Activated naive CD8-positive, alpha-beta T cell (primary cell): ENCODE measurements around the gene RANBP10.

Experiments used
- H3K27ac Mint-ChIP-seq: one replicate; pipeline ENCODE4 v1.8.0; 2021; ENCODE audit warnings: mixed read lengths
- H3K27me3 Mint-ChIP-seq: one replicate; pipeline ENCODE4 v1.8.0; 2021; ENCODE audit warnings: mixed read lengths
- H3K36me3 Mint-ChIP-seq: one replicate; pipeline ENCODE4 v1.8.0; 2021; ENCODE audit warnings: mixed read lengths
- H3K4me1 Mint-ChIP-seq: one replicate; pipeline ENCODE4 v1.8.0; 2021; ENCODE audit warnings: low read depth, mixed read lengths
- H3K4me3 Mint-ChIP-seq: one replicate; pipeline ENCODE4 v1.8.0; 2021; ENCODE audit warnings: mild to moderate bottlenecking, mixed read lengths
- H3K9me3 Mint-ChIP-seq: one replicate; pipeline ENCODE4 v1.8.0; 2021; ENCODE audit warnings: low read depth, mixed read lengths

The RANBP10 gene

GRCh38 chr16:67774457-67774853 is 31.9 kb downstream of the RANBP10 start:
- Mint-ChIP-seq H3K9me3 (no peaks in the 10 kb centered on the region), H3K36me3 (peaks cover 8% of the 10 kb centered on the region), H3K27me3 (no peaks in the 10 kb centered on the region)

GRCh38 chr16:67773569-67774456 is 32.5 kb downstream of the RANBP10 start:
- H3K27me3 Mint-ChIP-seq = no peaks in the 10 kb centered on the region
- no peak overlapping the region for H3K27ac Mint-ChIP-seq
- H3K4me3 Mint-ChIP-seq = no peak overlapping the region

More at GRCh38 chr16:67774457-67774853, 31.9 kb downstream of the RANBP10 start:
- peaks cover 12% of the 10 kb centered on the region for H3K4me1 Mint-ChIP-seq
- H3K4me3 Mint-ChIP-seq = no peak overlapping the region
- no peak overlapping the region for H3K27ac Mint-ChIP-seq

GRCh38 chr16:67773099-67773498 is 33.3 kb downstream of the RANBP10 start:
- Mint-ChIP-seq H3K36me3 (peaks cover 8% of the 10 kb centered on the region), H3K27ac (no peak overlapping the region), H3K9me3 (no peaks in the 10 kb centered on the region), H3K4me3 (no peak overlapping the region), H3K27me3 (no peaks in the 10 kb centered on the region), H3K4me1 (peaks cover 12% of the 10 kb centered on the region)

More at GRCh38 chr16:67773569-67774456, 32.5 kb downstream of the RANBP10 start:
- Mint-ChIP-seq H3K4me1 (peaks cover 12% of the 10 kb centered on the region), H3K36me3 (peaks cover 8% of the 10 kb centered on the region), H3K9me3 (no peaks in the 10 kb centered on the region)

GRCh38 chr16:67770346-67770991 is 35.9 kb downstream of the RANBP10 start:
- no peaks in the 10 kb centered on the region for H3K27me3 Mint-ChIP-seq
- H3K4me3 Mint-ChIP-seq = no peak overlapping the region
- H3K36me3 Mint-ChIP-seq = peaks cover 8% of the 10 kb centered on the region
- no peak overlapping the region for H3K27ac Mint-ChIP-seq
- peaks cover 7% of the 10 kb centered on the region for H3K4me1 Mint-ChIP-seq
- no peaks in the 10 kb centered on the region for H3K9me3 Mint-ChIP-seq

GRCh38 chr16:67767953-67768352 is 38.4 kb downstream of the RANBP10 start:
- H3K4me1 Mint-ChIP-seq = peaks cover 5% of the 10 kb centered on the region
- H3K36me3 Mint-ChIP-seq = peaks cover 8% of the 10 kb centered on the region
- no peaks in the 10 kb centered on the region for H3K27me3 Mint-ChIP-seq

GRCh38 chr16:67766291-67766690 is 40.1 kb downstream of the RANBP10 start:
- Mint-ChIP-seq H3K9me3 (no peaks in the 10 kb centered on the region), H3K4me1 (peaks cover 3% of the 10 kb centered on the region), H3K27me3 (no peaks in the 10 kb centered on the region), H3K4me3 (no peak overlapping the region), H3K27ac (no peak overlapping the region), H3K36me3 (peaks cover 5% of the 10 kb centered on the region)

More at GRCh38 chr16:67767953-67768352, 38.4 kb downstream of the RANBP10 start:
- Mint-ChIP-seq H3K9me3 (no peaks in the 10 kb centered on the region), H3K4me3 (no peak overlapping the region), H3K27ac (no peak overlapping the region)

GRCh38 chr16:67764158-67764667 is 42.1 kb downstream of the RANBP10 start:
- peaks cover 3% of the 10 kb centered on the region for H3K36me3 Mint-ChIP-seq
- peaks cover 9% of the 10 kb centered on the region for H3K4me1 Mint-ChIP-seq
- H3K27ac Mint-ChIP-seq = no peak overlapping the region
- no peaks in the 10 kb centered on the region for H3K27me3 Mint-ChIP-seq
- H3K4me3 Mint-ChIP-seq = no peak overlapping the region
- no peaks in the 10 kb centered on the region for H3K9me3 Mint-ChIP-seq

GRCh38 chr16:67763066-67763465 is 43.3 kb downstream of the RANBP10 start:
- H3K4me3 Mint-ChIP-seq = no peak overlapping the region
- H3K36me3 Mint-ChIP-seq = peaks cover 3% of the 10 kb centered on the region
- H3K27me3 Mint-ChIP-seq = no peaks in the 10 kb centered on the region
- H3K27ac Mint-ChIP-seq = no peak overlapping the region
- peaks cover 9% of the 10 kb centered on the region for H3K4me1 Mint-ChIP-seq
- H3K9me3 Mint-ChIP-seq = no peaks in the 10 kb centered on the region

GRCh38 chr16:67762385-67762784 is 44.0 kb downstream of the RANBP10 start:
- Mint-ChIP-seq H3K27me3 (no peaks in the 10 kb centered on the region), H3K4me1 (peaks cover 9% of the 10 kb centered on the region), H3K9me3 (no peaks in the 10 kb centered on the region), H3K27ac (no peak overlapping the region), H3K36me3 (peaks cover 3% of the 10 kb centered on the region), H3K4me3 (no peak overlapping the region)

GRCh38 chr16:67761924-67762323 is 44.4 kb downstream of the RANBP10 start:
- Mint-ChIP-seq H3K36me3 (peaks cover 3% of the 10 kb centered on the region), H3K4me1 (peaks cover 9% of the 10 kb centered on the region), H3K9me3 (no peaks in the 10 kb centered on the region), H3K27ac (no peak overlapping the region), H3K27me3 (no peaks in the 10 kb centered on the region), H3K4me3 (no peak overlapping the region)

- no peak overlapping the region for H3K4me3 Mint-ChIP-seq
- H3K9me3 Mint-ChIP-seq = no peaks in the 10 kb centered on the region
- H3K27ac Mint-ChIP-seq = no peak overlapping the region
- no peaks in the 10 kb centered on the region for H3K27me3 Mint-ChIP-seq
- H3K4me1 Mint-ChIP-seq = peaks cover 9% of the 10 kb centered on the region
- H3K36me3 Mint-ChIP-seq = no peaks in the 10 kb centered on the region
Measured at GRCh38 chr16:67760956-67761230, 45.5 kb downstream of the RANBP10 start.

GRCh38 chr16:67760206-67760955 is 46.0 kb downstream of the RANBP10 start:
- Mint-ChIP-seq H3K4me1 (peaks cover 9% of the 10 kb centered on the region), H3K9me3 (no peaks in the 10 kb centered on the region), H3K27ac (no peak overlapping the region), H3K27me3 (no peaks in the 10 kb centered on the region), H3K4me3 (no peak overlapping the region), H3K36me3 (no peaks in the 10 kb centered on the region)

- no peaks in the 10 kb centered on the region for H3K9me3 Mint-ChIP-seq
- no peak overlapping the region for H3K4me3 Mint-ChIP-seq
- H3K27ac Mint-ChIP-seq = peak overlapping the region; percentile 46
- no peaks in the 10 kb centered on the region for H3K36me3 Mint-ChIP-seq
- peaks cover 9% of the 10 kb centered on the region for H3K4me1 Mint-ChIP-seq
- H3K27me3 Mint-ChIP-seq = no peaks in the 10 kb centered on the region
Measured at GRCh38 chr16:67758966-67759365, 47.4 kb downstream of the RANBP10 start.

- Mint-ChIP-seq H3K4me1 (peaks cover 7% of the 10 kb centered on the region), H3K36me3 (no peaks in the 10 kb centered on the region), H3K27me3 (no peaks in the 10 kb centered on the region), H3K27ac (no peak overlapping the region), H3K4me3 (no peak overlapping the region), H3K9me3 (no peaks in the 10 kb centered on the region)
Measured at GRCh38 chr16:67758006-67758405, 48.4 kb downstream of the RANBP10 start.

GRCh38 chr16:67752641-67753040 is 53.7 kb downstream of the RANBP10 start:
- no peak overlapping the region for H3K27ac Mint-ChIP-seq
- H3K36me3 Mint-ChIP-seq = no peaks in the 10 kb centered on the region
- no peaks in the 10 kb centered on the region for H3K4me1 Mint-ChIP-seq
- H3K27me3 Mint-ChIP-seq = no peaks in the 10 kb centered on the region
- no peaks in the 10 kb centered on the region for H3K9me3 Mint-ChIP-seq
- H3K4me3 Mint-ChIP-seq = no peak overlapping the region
